Mammary epithelial cell (primary cell): Measurements from ENCODE around the gene DDAH1.

Experiments used
- CTCF ChIP-seq, 2 donors: IDR thresholded peaks in 1 of 2; conservative IDR thresholded peaks in 1 of 2; 2 replicates each; pipeline ENCODE4 v1.5.1; 2011 to 2012; ENCODE audit warnings: inconsistent platforms in 2 of 2, low read length in 2 of 2, mild to moderate bottlenecking in 2 of 2, control low read depth in 1 of 2, low read depth in 1 of 2; ENCODE audit not compliant: insufficient read depth in 1 of 2; ENCODE audit errors: extremely low read depth in 1 of 2
- EZH2 ChIP-seq: IDR thresholded peaks from 2 replicates; pipeline ENCODE4 v1.6.1; 2012; ENCODE audit warnings: low read length, inconsistent platforms, borderline replicate concordance

DNA sequence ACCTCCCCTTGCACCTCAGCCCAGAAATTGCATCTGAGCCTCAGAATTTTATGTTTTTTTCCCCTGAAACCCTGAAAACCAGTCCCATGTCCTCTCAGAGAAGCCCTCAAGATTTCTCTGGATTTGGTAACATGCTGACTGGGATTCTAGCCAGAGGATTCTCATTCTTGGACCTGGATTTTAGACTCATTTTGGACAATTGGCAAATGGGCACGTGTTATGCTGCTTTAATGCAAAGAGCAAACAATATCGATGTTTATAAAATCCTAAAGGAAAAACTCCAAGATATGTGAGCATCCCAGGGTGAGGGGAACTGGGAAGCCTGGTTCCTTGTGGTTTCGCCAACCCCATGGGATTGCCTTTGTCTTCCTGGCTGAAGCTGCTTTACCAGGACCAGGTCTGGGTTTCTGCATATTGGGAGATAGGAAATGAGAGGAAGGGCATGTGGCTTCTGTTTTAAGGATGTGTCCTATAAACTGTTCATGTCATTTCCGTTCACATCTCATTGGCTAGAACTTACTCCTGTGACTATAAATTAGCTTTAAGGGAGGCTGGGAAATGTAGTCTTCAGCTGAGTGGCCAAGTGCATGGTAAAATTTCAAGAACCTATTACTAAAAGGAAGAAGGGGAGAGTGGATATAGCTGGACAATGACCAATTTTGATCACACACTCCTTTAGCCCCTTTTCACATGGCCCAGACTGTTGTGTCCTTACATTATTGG lies 161.4 kb downstream of the DDAH1 start:
- TF ChIP-seq CTCF (conservative IDR thresholded peaks at IDR 0.05 in 1 of 2, IDR thresholded peaks at IDR 0.05 in 1 of 2; ENCODE audit: extremely low read depth in 1 of 2, insufficient read depth in 1 of 2, low read depth in 1 of 2, low read length in 2 of 2) (no peak), EZH2 (no peak)
